Activated CD8-positive, alpha-beta T cell treated with anti-CD3 and anti-CD28 coated beads for 36 hours (primary cell): Measurements from ENCODE around the gene ANKRD13A. TPM values are rescaled to one million over a fixed set of nuclear protein-coding genes. Genes with fewer than 3 reads are reported as not detected.

Experiments
- ATAC-seq: fragments of 200-7000 bp; cut with Tn5 transposase; one replicate; pipeline ENCODE4 v1.10.0; 2021; ENCODE audit warnings: mild to moderate bottlenecking, moderate library complexity
- CTCF ChIA-PET: fragments of 350-600 bp; sonication (Branson Sonifier 250); formaldehyde crosslinking; loops from one replicate; lab custom pipeline; 2021; ENCODE audit warnings: antibody characterized with exemption; lab: Charles Lee
- POLR2A ChIA-PET: fragments of 350-600 bp; sonication (Branson Sonifier 250); formaldehyde crosslinking; loops from one replicate; lab custom pipeline; 2021; ENCODE audit warnings: antibody characterized with exemption; lab: Charles Lee
- DNase-seq: peaks from one replicate; pipeline ENCODE4 v3.0.0-alpha.2; 2020
- H3K27ac Mint-ChIP-seq: one replicate; pipeline ENCODE4 v1.8.0; 2021; ENCODE audit warnings: mild to moderate bottlenecking, mixed read lengths
- H3K27me3 Mint-ChIP-seq: one replicate; pipeline ENCODE4 v1.8.0; 2021; ENCODE audit warnings: mixed read lengths
- H3K36me3 Mint-ChIP-seq: one replicate; pipeline ENCODE4 v1.8.0; 2021; ENCODE audit warnings: low read depth, mixed read lengths
- H3K4me1 Mint-ChIP-seq: one replicate; pipeline ENCODE4 v1.8.0; 2021; ENCODE audit warnings: low read depth, mixed read lengths
- H3K4me3 Mint-ChIP-seq: one replicate; pipeline ENCODE4 v1.8.0; 2021; ENCODE audit warnings: mild to moderate bottlenecking, moderate library complexity, mixed read lengths
- H3K9me3 Mint-ChIP-seq: one replicate; pipeline ENCODE4 v1.8.0; 2021; ENCODE audit warnings: mixed read lengths
- intact Hi-C: fragments of 100-400 bp; cut with micrococcal nuclease; formaldehyde crosslinking; loops from one replicate; pipeline ENCODE4 v1.10.0; 2022
- total RNA-seq, 2 experiments: library from RNA; stranded (reverse); gene quantifications; one replicate each; pipeline ENCODE4 v1.2.3, GENCODE V29; 2021
- TF ChIP-seq, protein P1 (sequence below): fragments of 200-600 bp; IDR thresholded peaks from one replicate; pipeline ENCODE4 v1.8.0; 2022; ENCODE audit warnings: antibody characterized with exemption, mild to moderate bottlenecking

ANKRD13A gene
- total RNA-seq, 2 experiments from 2014 or later, result 33.4 to 37.5 TPM

DNA sequence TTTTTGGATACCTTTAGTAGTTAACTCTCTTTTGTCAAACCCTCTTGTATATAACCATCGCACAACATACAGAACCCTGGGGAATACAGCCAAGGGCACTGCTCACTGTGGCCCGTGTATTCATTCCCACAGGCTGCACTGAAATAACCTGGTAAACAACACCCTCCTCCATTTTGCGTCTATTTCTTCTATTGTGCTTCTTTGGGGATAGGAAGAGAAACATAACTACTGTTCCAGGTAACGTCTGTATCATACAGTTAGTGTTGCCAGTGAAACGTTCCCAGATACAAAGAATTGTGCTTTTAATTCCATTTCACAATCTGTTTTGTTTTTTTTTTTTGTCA is 39.5 kb downstream of the ANKRD13A start:
- POLR2A ChIA-PET, result interaction anchor here (1.4 to 1.7 kb wide), 2 partner anchors 10 to 14 kb away, joined by 3 to 4 read pairs; no protein-coding TSS in a partner anchor
- Mint-ChIP-seq H3K4me1 (peaks cover 40% of the 10 kb centered on the region), H3K36me3 (peaks cover 38% of the 10 kb centered on the region), H3K27me3 (no peaks in the 10 kb centered on the region), H3K27ac (peak overlapping the region; percentile 88), H3K4me3 (no peak overlapping the region), H3K9me3 (no peaks in the 10 kb centered on the region)
- no peak for DNase-seq
- intact Hi-C loops, result no loop called here
- TF ChIP-seq, protein P1, sequence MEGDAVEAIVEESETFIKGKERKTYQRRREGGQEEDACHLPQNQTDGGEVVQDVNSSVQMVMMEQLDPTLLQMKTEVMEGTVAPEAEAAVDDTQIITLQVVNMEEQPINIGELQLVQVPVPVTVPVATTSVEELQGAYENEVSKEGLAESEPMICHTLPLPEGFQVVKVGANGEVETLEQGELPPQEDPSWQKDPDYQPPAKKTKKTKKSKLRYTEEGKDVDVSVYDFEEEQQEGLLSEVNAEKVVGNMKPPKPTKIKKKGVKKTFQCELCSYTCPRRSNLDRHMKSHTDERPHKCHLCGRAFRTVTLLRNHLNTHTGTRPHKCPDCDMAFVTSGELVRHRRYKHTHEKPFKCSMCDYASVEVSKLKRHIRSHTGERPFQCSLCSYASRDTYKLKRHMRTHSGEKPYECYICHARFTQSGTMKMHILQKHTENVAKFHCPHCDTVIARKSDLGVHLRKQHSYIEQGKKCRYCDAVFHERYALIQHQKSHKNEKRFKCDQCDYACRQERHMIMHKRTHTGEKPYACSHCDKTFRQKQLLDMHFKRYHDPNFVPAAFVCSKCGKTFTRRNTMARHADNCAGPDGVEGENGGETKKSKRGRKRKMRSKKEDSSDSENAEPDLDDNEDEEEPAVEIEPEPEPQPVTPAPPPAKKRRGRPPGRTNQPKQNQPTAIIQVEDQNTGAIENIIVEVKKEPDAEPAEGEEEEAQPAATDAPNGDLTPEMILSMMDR, result no peak
- no peak for ATAC-seq
- CTCF ChIA-PET, result interaction anchor here (0.5 kb wide), 1 partner anchor 232 kb away, joined by 3 read pairs; no protein-coding TSS in a partner anchor

DNA sequence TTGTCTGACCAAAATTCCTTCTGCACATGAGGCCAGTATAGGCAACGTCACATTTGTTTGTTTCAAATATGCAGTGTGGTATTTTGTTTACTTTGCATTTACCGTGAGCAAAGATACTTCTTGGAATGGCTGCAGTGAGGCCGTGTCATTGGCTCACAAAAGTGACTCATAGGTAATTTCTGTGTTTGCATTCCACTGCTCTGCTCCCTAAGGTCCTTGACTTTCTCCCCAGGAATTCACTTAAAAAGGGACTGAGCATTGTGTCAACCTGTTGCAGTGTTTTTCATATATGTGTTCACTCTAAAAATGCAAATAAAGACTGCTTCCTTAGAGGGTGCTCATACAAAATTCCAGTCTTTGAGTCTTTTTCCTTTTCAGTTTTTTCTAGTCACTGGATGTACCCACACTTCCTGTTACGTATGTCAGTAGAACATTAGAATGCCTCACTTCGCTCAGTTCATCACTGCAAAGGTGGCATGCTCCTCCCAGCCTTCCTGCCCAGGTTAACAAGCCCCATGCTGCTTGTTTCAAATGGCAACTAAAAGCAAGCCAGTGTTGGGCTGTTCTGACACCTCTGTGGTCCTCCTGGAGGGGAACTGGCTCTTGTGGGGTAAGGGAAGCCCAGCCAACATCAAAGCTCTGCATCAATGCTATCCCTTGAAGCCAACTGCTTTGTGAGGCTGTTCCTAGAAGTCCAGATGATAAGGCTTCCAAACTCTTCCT is 40.0 kb downstream of the ANKRD13A start:
- H3K4me1 Mint-ChIP-seq, result peaks cover 40% of the 10 kb centered on the region
- no peaks in the 10 kb centered on the region for H3K27me3 Mint-ChIP-seq
- TF ChIP-seq, protein P1, result no peak
- ATAC-seq (peak; percentile 48), DNase-seq (peak; percentile 49)
- H3K36me3 Mint-ChIP-seq, result peaks cover 37% of the 10 kb centered on the region
- intact Hi-C loops, result no loop called here
- ChIA-PET CTCF (interaction anchor here (1.3 kb wide), 1 partner anchor 186 kb away, joined by 3 read pairs; no protein-coding TSS in a partner anchor), POLR2A (interaction anchor here (0.6 to 0.8 kb wide), 2 partner anchors 16 to 35 kb away, joined by 3 read pairs; no protein-coding TSS in a partner anchor)
- H3K9me3 Mint-ChIP-seq, result no peaks in the 10 kb centered on the region
- H3K27ac Mint-ChIP-seq, result peak overlapping the region; percentile 88
- H3K4me3 Mint-ChIP-seq, result no peak overlapping the region

- Mint-ChIP-seq H3K27ac (no peak overlapping the region), H3K4me3 (no peak overlapping the region), H3K27me3 (no peaks in the 10 kb centered on the region), H3K9me3 (no peaks in the 10 kb centered on the region), H3K4me1 (peaks cover 50% of the 10 kb centered on the region), H3K36me3 (peaks cover 29% of the 10 kb centered on the region)
- ATAC-seq (no peak), DNase-seq (no peak)
- intact Hi-C loops, result no loop called here
- ChIA-PET POLR2A (no interaction called here), CTCF (interaction anchor here (1.2 to 1.8 kb wide), 3 partner anchors 10 to 31 kb away, joined by 3 to 5 read pairs (median 3); no protein-coding TSS in a partner anchor)
- TF ChIP-seq, protein P1, result no peak
Observed at GRCh38 chr12:110042264-110042663, 43.0 kb downstream of the ANKRD13A start.

GRCh38 chr12:110046451-110047187 is 47.4 kb downstream of the ANKRD13A start:
- intact Hi-C loops, result no loop called here
- TF ChIP-seq, protein P1, result no peak
- DNase-seq (no peak), ATAC-seq (no peak)
- Mint-ChIP-seq H3K36me3 (peaks cover 11% of the 10 kb centered on the region), H3K9me3 (no peaks in the 10 kb centered on the region), H3K4me1 (peaks cover 42% of the 10 kb centered on the region), H3K27ac (no peak overlapping the region), H3K27me3 (no peaks in the 10 kb centered on the region), H3K4me3 (peak overlapping the region; percentile 84)
- POLR2A ChIA-PET, result interaction anchor here (1.3 kb wide), 1 partner anchor 544 kb away, joined by 4 read pairs; no protein-coding TSS in a partner anchor
- CTCF ChIA-PET, result interaction anchor here (0.6 kb wide), 1 partner anchor 1430 kb away, joined by 3 read pairs; no protein-coding TSS in a partner anchor
